GM12875 (cell line): ENCODE measurements around the gene ARL15.

Source experiments
- H3K4me3 ChIP-seq: one replicate; pipeline ENCODE4 v1.5.1; 2011; ENCODE audit warnings: low read depth, low read length, control low read depth
- CTCF ChIP-seq: IDR thresholded peaks from 2 replicates; pipeline ENCODE4 v1.5.1; 2011; ENCODE audit warnings: low read depth, mild to moderate bottlenecking, control low read depth, inconsistent platforms, low read length, moderate library complexity, borderline replicate concordance; ENCODE audit not compliant: insufficient read depth

ARL15 gene

GRCh38 chr5:54227759-54228158 lies 82.6 kb downstream of the ARL15 start:
- H3K4me3 ChIP-seq, result no peak overlapping the region
- no peak for TF ChIP-seq CTCF

GRCh38 chr5:54227109-54227508 lies 83.3 kb downstream of the ARL15 start:
- no peak overlapping the region for H3K4me3 ChIP-seq
- no peak for TF ChIP-seq CTCF

GRCh38 chr5:54226215-54226614 lies 84.2 kb downstream of the ARL15 start:
- no peak overlapping the region for H3K4me3 ChIP-seq
- no peak for TF ChIP-seq CTCF

GRCh38 chr5:54224103-54224826 lies 86.1 kb downstream of the ARL15 start:
- H3K4me3 ChIP-seq, result no peak overlapping the region
- no peak for TF ChIP-seq CTCF

- TF ChIP-seq CTCF, result no peak
- no peak overlapping the region for H3K4me3 ChIP-seq
Observed at GRCh38 chr5:54222336-54222735, 88.0 kb downstream of the ARL15 start.

- TF ChIP-seq CTCF, result no peak
- H3K4me3 ChIP-seq, result no peak overlapping the region
Observed at GRCh38 chr5:54221135-54221534, 89.2 kb downstream of the ARL15 start.
